MM.1S (cell line): ENCODE results near the gene MILR1.
"Not testable (repeated sequence)": the region's sequence is repeated elsewhere in the genome, so short reads cannot be mapped to it uniquely, and the experiment has no call there.

Experiments
- DNase-seq: peaks from one replicate; pipeline ENCODE4 v3.0.0-alpha.2; 2015
- H2AFZ ChIP-seq: fragments of 300-600 bp; sonication (generic); 2 replicates; pipeline ENCODE4 v1.6.0; 2016; ENCODE audit warnings: antibody characterized with exemption, low read length
- H3F3A ChIP-seq: fragments of 300-600 bp; sonication (generic); 2 replicates; pipeline ENCODE4 v1.6.1; 2016; ENCODE audit warnings: mild to moderate bottlenecking, antibody characterized with exemption, low read length, moderate library complexity, mixed read lengths; ENCODE audit not compliant: insufficient read depth
- H3K27ac ChIP-seq: fragments of 300-600 bp; sonication (generic); 2 replicates; pipeline ENCODE4 v1.5.1; 2016; ENCODE audit warnings: mild to moderate bottlenecking, low read length
- H3K27me3 ChIP-seq: fragments of 300-600 bp; sonication (generic); replicated peaks from 2 replicates; pipeline ENCODE4 v1.6.0; 2016; ENCODE audit warnings: low read length; ENCODE audit not compliant: insufficient read depth
- H3K36me3 ChIP-seq: fragments of 300-600 bp; sonication (generic); replicated peaks from 2 replicates; pipeline ENCODE4 v1.6.1; 2016; ENCODE audit warnings: mild to moderate bottlenecking, low read length, mixed read lengths; ENCODE audit not compliant: insufficient read depth
- H3K4me1 ChIP-seq: fragments of 300-600 bp; sonication (generic); 2 replicates; pipeline ENCODE4 v1.6.1; 2016; ENCODE audit warnings: low read length, mixed read lengths
- H3K4me2 ChIP-seq: fragments of 300-600 bp; sonication (generic); 2 replicates; pipeline ENCODE4 v1.6.0; 2016; ENCODE audit warnings: low read depth, low read length
- H3K4me3 ChIP-seq: fragments of 300-600 bp; sonication (generic); 2 replicates; pipeline ENCODE4 v1.5.1; 2016; ENCODE audit warnings: low read length, mixed read lengths
- H3K79me2 ChIP-seq: fragments of 300-600 bp; sonication (generic); 2 replicates; pipeline ENCODE4 v1.6.1; 2016; ENCODE audit warnings: mixed run types, low read length, mixed read lengths
- H3K9ac ChIP-seq: fragments of 300-600 bp; sonication (generic); 2 replicates; pipeline ENCODE4 v1.6.1; 2016; ENCODE audit warnings: low read length, mixed read lengths
- H3K9me2 ChIP-seq: fragments of 300-600 bp; sonication (generic); replicated peaks from 2 replicates; pipeline ENCODE4 v1.6.1; 2016; ENCODE audit warnings: mild to moderate bottlenecking, low read length, mixed read lengths; ENCODE audit not compliant: insufficient read depth
- H3K9me3 ChIP-seq: fragments of 300-600 bp; sonication (generic); replicated peaks from 2 replicates; pipeline ENCODE4 v1.6.1; 2016; ENCODE audit warnings: mild to moderate bottlenecking, low read length, mixed read lengths; ENCODE audit not compliant: insufficient read depth
- H4K20me1 ChIP-seq: fragments of 300-600 bp; sonication (generic); 2 replicates; pipeline ENCODE4 v1.6.1; 2016; ENCODE audit warnings: mild to moderate bottlenecking, low read length, moderate library complexity, mixed read lengths; ENCODE audit not compliant: insufficient read depth
- CTCF ChIP-seq: fragments of 300-600 bp; sonication (generic); IDR thresholded peaks from 2 replicates; pipeline ENCODE4 v1.5.1; 2016; ENCODE audit warnings: antibody characterized with exemption, low read length, mixed read lengths
- EZH2 ChIP-seq: fragments of 300-600 bp; sonication (generic); optimal IDR thresholded peaks from 2 replicates; pipeline ENCODE3; 2017; ENCODE audit warnings: low read depth, mild to moderate bottlenecking, antibody characterized with exemption, low read length, mixed read lengths
- EZH2phosphoT487 ChIP-seq: fragments of 300-600 bp; sonication (generic); IDR thresholded peaks from 2 replicates; pipeline ENCODE4 v1.6.1; 2018; ENCODE audit warnings: antibody characterized with exemption, low read length

The MILR1 gene

GRCh38 chr17:64459284-64459747 is 10.4 kb downstream of the MILR1 start:
- Histone ChIP-seq H3K36me3 (no peaks in the 10 kb centered on the region), H3K4me3 (no peak overlapping the region), H3F3A (no peaks in the 10 kb centered on the region), H3K4me1 (peaks cover 12% of the 10 kb centered on the region; the same call in 1 of the 2 replicates), H3K27me3 (no peaks in the 10 kb centered on the region), H3K79me2 (no peaks in the 10 kb centered on the region), H4K20me1 (no peaks in the 10 kb centered on the region), H2AFZ (no peak overlapping the region), H3K9me3 (no peaks in the 10 kb centered on the region), H3K9me2 (no peaks in the 10 kb centered on the region), H3K9ac (no peak overlapping the region), H3K4me2 (no peak overlapping the region), H3K27ac (no peak overlapping the region)
- TF ChIP-seq CTCF (no peak), EZH2 (no peak), EZH2phosphoT487 (no peak)
- DNase-seq, result no peak

DNA sequence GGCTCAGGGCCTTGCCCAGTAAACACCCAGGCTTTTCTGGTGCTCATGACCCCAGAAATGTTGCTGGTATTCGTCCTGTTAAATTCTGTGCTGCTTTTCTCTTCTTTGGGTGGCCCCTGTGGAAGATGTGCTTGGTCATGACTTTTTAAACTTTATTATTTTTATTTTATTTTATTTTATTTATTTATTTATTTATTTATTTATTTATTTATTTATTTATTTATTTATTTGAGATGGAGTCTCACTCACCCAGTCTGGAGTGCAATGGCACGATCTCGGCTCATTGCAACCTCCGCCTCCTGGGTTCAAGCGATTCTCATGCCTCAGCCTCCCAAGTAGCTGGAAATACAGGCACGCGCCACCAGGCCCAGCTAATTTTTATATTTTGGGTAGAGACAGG is 10.9 kb downstream of the MILR1 start:
- not testable (repeated sequence) for H3K27me3 ChIP-seq, H3K9me3 ChIP-seq, H3K4me3 ChIP-seq, H2AFZ ChIP-seq, H4K20me1 ChIP-seq, H3K4me2 ChIP-seq, H3K9ac ChIP-seq, H3K79me2 ChIP-seq, H3K36me3 ChIP-seq, H3F3A ChIP-seq, H3K27ac ChIP-seq, DNase-seq, H3K9me2 ChIP-seq
- H3K4me1 ChIP-seq, result peaks cover 12% of the 10 kb centered on the region; the same call in 1 of the 2 replicates

GRCh38 chr17:64460955-64461354 is 12.0 kb downstream of the MILR1 start:
- TF ChIP-seq EZH2phosphoT487 (no peak), EZH2 (no peak), CTCF (no peak)
- no peaks in the 10 kb centered on the region for H3K79me2 ChIP-seq
- no peak overlapping the region for H3K9ac ChIP-seq
- no peak for DNase-seq
- no peak overlapping the region for H2AFZ ChIP-seq
- H3K9me3 ChIP-seq, result no peaks in the 10 kb centered on the region
- no peak overlapping the region for H3K4me3 ChIP-seq
- H3K36me3 ChIP-seq, result no peaks in the 10 kb centered on the region
- H3K4me1 ChIP-seq, result peaks cover 12% of the 10 kb centered on the region; the same call in 1 of the 2 replicates
- H3K27ac ChIP-seq, result no peak overlapping the region
- H3K27me3 ChIP-seq, result no peaks in the 10 kb centered on the region
- H3K9me2 ChIP-seq, result no peaks in the 10 kb centered on the region
- H3F3A ChIP-seq, result no peaks in the 10 kb centered on the region
- H4K20me1 ChIP-seq, result no peaks in the 10 kb centered on the region
- no peak overlapping the region for H3K4me2 ChIP-seq

- TF ChIP-seq EZH2phosphoT487 (no peak), EZH2 (no peak), CTCF (no peak)
- Histone ChIP-seq H3K9me2 (no peaks in the 10 kb centered on the region), H3K27ac (no peak overlapping the region), H3F3A (no peaks in the 10 kb centered on the region), H2AFZ (no peak overlapping the region), H3K36me3 (no peaks in the 10 kb centered on the region), H3K4me3 (no peak overlapping the region), H3K9ac (no peak overlapping the region), H3K27me3 (no peaks in the 10 kb centered on the region), H4K20me1 (no peaks in the 10 kb centered on the region), H3K4me2 (no peak overlapping the region), H3K79me2 (no peaks in the 10 kb centered on the region), H3K4me1 (peaks cover 7% of the 10 kb centered on the region; the same call in 1 of the 2 replicates), H3K9me3 (no peaks in the 10 kb centered on the region)
- DNase-seq, result no peak
Observed at GRCh38 chr17:64461788-64462187, 12.9 kb downstream of the MILR1 start.
